ENCODE data around the gene MBNL2.

The MBNL2 gene

DNA sequence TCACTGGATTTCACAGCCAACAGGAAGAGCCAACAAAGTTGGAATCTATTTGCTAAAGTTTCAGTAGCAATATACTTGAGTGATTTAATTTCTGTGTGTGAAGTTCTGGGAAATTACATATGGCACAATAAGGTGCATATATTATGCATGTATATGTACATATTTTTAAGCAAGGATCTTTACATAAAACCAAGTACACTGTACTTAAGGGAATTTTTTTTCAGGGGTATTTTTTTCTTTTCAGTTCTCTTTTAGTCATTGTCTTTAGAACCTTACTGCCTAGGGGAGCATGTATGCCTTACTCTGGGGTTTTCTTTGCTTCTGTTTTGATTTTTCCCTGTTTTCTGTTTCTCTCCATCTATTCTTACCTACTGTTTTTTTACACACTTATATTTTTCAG is 219.2 kb downstream of the MBNL2 start:
- no peak for DNase-seq (ENCODE audit: low read depth in 2 of 2)
